ENCODE results near the gene UGT8.
"Not testable (repeated sequence)": the region's sequence is repeated elsewhere in the genome, so short reads cannot be mapped to it uniquely, and the experiment has no call there.

UGT8 gene

GRCh38 chr4:114603497-114603896 lies 4.9 kb downstream of the UGT8 start:
- DNase-seq (ENCODE audit: low spot score) = peak; percentile 71
- no peak for TF ChIP-seq CTCF (IDR thresholded peaks at IDR 0.05; ENCODE audit: extremely low read depth, insufficient read depth, missing control alignments)
- in situ Hi-C loops (cut with MboI; ENCODE audit: low pct_unique_long_range_greater_than_20kb, low sequenced_read_pairs, unreplicated experiment) = no loop called here

- no peak for TF ChIP-seq CTCF (IDR thresholded peaks at IDR 0.05; ENCODE audit: extremely low read depth, insufficient read depth, missing control alignments)
- in situ Hi-C loops (cut with MboI; ENCODE audit: low pct_unique_long_range_greater_than_20kb, low sequenced_read_pairs, unreplicated experiment) = no loop called here
- DNase-seq (ENCODE audit: low spot score) = no peak
Observed at GRCh38 chr4:114606245-114606644, 7.6 kb downstream of the UGT8 start.

GRCh38 chr4:114607056-114607455 lies 8.4 kb downstream of the UGT8 start:
- TF ChIP-seq CTCF (IDR thresholded peaks at IDR 0.05; ENCODE audit: extremely low read depth, insufficient read depth, missing control alignments) = no peak
- no peak for DNase-seq (ENCODE audit: low spot score)
- in situ Hi-C loops (cut with MboI; ENCODE audit: low pct_unique_long_range_greater_than_20kb, low sequenced_read_pairs, unreplicated experiment) = no loop called here

- DNase-seq (ENCODE audit: low spot score) = no peak
- TF ChIP-seq CTCF (IDR thresholded peaks at IDR 0.05; ENCODE audit: extremely low read depth, insufficient read depth, missing control alignments) = no peak
- in situ Hi-C loops (cut with MboI; ENCODE audit: low pct_unique_long_range_greater_than_20kb, low sequenced_read_pairs, unreplicated experiment) = no loop called here
Observed at GRCh38 chr4:114613560-114613959, 15.0 kb downstream of the UGT8 start.

GRCh38 chr4:114615435-114615834 lies 16.8 kb downstream of the UGT8 start:
- in situ Hi-C loops (cut with MboI; ENCODE audit: low pct_unique_long_range_greater_than_20kb, low sequenced_read_pairs, unreplicated experiment) = no loop called here
- no peak for TF ChIP-seq CTCF (IDR thresholded peaks at IDR 0.05; ENCODE audit: extremely low read depth, insufficient read depth, missing control alignments)
- no peak for DNase-seq (ENCODE audit: low spot score)

GRCh38 chr4:114616036-114616435 lies 17.4 kb downstream of the UGT8 start:
- DNase-seq (ENCODE audit: low spot score); in situ Hi-C loops (cut with MboI; ENCODE audit: low pct_unique_long_range_greater_than_20kb, low sequenced_read_pairs, unreplicated experiment): not testable (repeated sequence)

- DNase-seq (ENCODE audit: low spot score) = no peak
- no peak for TF ChIP-seq CTCF (IDR thresholded peaks at IDR 0.05; ENCODE audit: extremely low read depth, insufficient read depth, missing control alignments)
- in situ Hi-C loops (cut with MboI; ENCODE audit: low pct_unique_long_range_greater_than_20kb, low sequenced_read_pairs, unreplicated experiment) = no loop called here
Observed at GRCh38 chr4:114626196-114626595, 27.6 kb downstream of the UGT8 start.

Data from GM13977 (cell line).